Adrenal gland (tissue), 12 donors: Measurements from ENCODE around the gene GAPVD1. TPM values are rescaled to one million over a fixed set of nuclear protein-coding genes. Genes with fewer than 3 reads are reported as not detected.

Source experiments
- DNase-seq, 7 donors: peaks; one replicate each; pipeline ENCODE4 v3.0.0-alpha.2; 2019 to 2020
- H3K27ac ChIP-seq, 5 donors: fragments of 200-600 bp; sonication (generic) in 4 of 5; 1 replicate in 3 of 5; 2 replicates in 2 of 5; pipeline versions ENCODE4 v1.5.1 to v1.8.0; 2016 to 2020; ENCODE audit warnings: mild to moderate bottlenecking in 1 of 5
- H3K27me3 ChIP-seq: fragments of 200-600 bp; 2 replicates; pipeline ENCODE4 v1.8.0; 2021
- H3K36me3 ChIP-seq, 2 donors: fragments of 200-600 bp; replicated peaks in 1 of 2; 1 replicate in 1 of 2; 2 replicates in 1 of 2; pipeline versions ENCODE4 v1.5.1 to v1.8.0; 2018 to 2022
- H3K4me1 ChIP-seq, 2 donors: fragments of 200-600 bp; replicated peaks in 1 of 2; 1 replicate in 1 of 2; 2 replicates in 1 of 2; pipeline versions ENCODE4 v1.5.1 to v1.8.0; 2018 to 2021
- H3K4me3 ChIP-seq, 4 donors: fragments of 200-600 bp; sonication (generic) in 3 of 4; one replicate each; pipeline ENCODE4 v1.5.1; 2016 to 2018
- H3K9me3 ChIP-seq, 3 donors: fragments of 200-600 bp; sonication (generic) in 1 of 3; replicated peaks in 1 of 3; 1 replicate in 2 of 3; 2 replicates in 1 of 3; pipeline versions ENCODE4 v1.5.1 to v1.8.0; 2016 to 2021
- CTCF ChIP-seq, 6 experiments: fragments of 450-650 bp in 4 of 6; fragments of 200-600 bp in 2 of 6; sonication (generic) in 1 of 6; IDR thresholded peaks; 1 replicate in 5 of 6; 2 replicates in 1 of 6; pipeline versions ENCODE4 v1.5.1 to v1.8.0; 2016 to 2021; ENCODE audit warnings: antibody characterized with exemption in 6 of 6, mild to moderate bottlenecking in 2 of 6, moderate library complexity in 1 of 6
- POLR2A ChIP-seq, 2 donors: fragments of 450-650 bp; IDR thresholded peaks; one replicate each; pipeline ENCODE4 v1.6.1; 2017; ENCODE audit warnings: antibody characterized with exemption in 2 of 2, mild to moderate bottlenecking in 2 of 2, moderate library complexity in 1 of 2
- WGBS, 4 donors: extraction: QIAGEN DNeasy Blood & Tissue Kit in 2 of 4; methylation state at CpG; one replicate each; pipeline versions ENCODE4 v1.1.5 to v1.1.7; 2013 to 2017; 5-methylcytosine and 5-hydroxymethylcytosine counted together
- intact Hi-C, 2 donors: fragments of 100-400 bp; cut with DNase I; formaldehyde crosslinking; loops; one replicate each; pipeline versions ENCODE4 v1.14.1 to v1.15.0; 2022 to 2023
- polyA plus RNA-seq, 3 donors: library from polyadenylated mRNA; stranded (reverse); fragments of 200-250 nt in 2 of 3; fragments of 350-450 nt in 1 of 3; fragmentation: Illumina TruSeq in 1 of 3; extraction: RNeasy Lipid Tissue Mini Kit (QIAGEN cat#74804) in 1 of 3; gene quantifications; one replicate each; pipeline ENCODE4 v1.2.3, GENCODE V29; 2013 to 2014
- total RNA-seq, 9 donors: library from RNA; depleted of rRNA in 4 of 9; stranded (reverse); fragments of >200 nt in 4 of 9; fragments of 120-200 nt in 1 of 9; fragmentation: NEBNext Ultra II Directional in 1 of 9; extraction: Animal tissue kit (Norgen Biotek cat#: 25700) in 1 of 9; gene quantifications; one replicate each; pipeline versions ENCODE4 v1.1.0 to v1.2.4, GENCODE V29; 2013 to 2023
- donor health status: healthy with polysubstance abuse.
- donor health status: Bipolar disorder and iron deficiency.
- donor health status: DM: yes; HTN: yes; CAD: no.
- donor health status: DM: no; HTN: no; CAD: no.
- donor health status: DM: no; HTN: no; CAD: no.
- donor health status: DM: yes; HTN: yes; CAD: no.

GAPVD1 gene
- total and polyA plus RNA-seq, 12 donors: 7.1 to 63.1 (median 39.3) TPM

GRCh38 chr9:125410522-125410894 is 148.9 kb downstream of the GAPVD1 start:
- WGBS, 4 donors: 88 to 98% (median 92%) methylated on average over 13 to 24 of the region's 24 CpGs
- Histone ChIP-seq H3K27ac (no peak overlapping the region), H3K27me3 (no peaks in the 10 kb centered on the region), H3K4me1 (peaks cover 0 to 4% of the 10 kb centered on the region in 2 donors), H3K36me3 (no peaks in the 10 kb centered on the region), H3K9me3 (no peaks in the 10 kb centered on the region), H3K4me3 (no peak overlapping the region)
- DNase-seq: no peak
- intact Hi-C loops: loop anchor here (5.0 to 10.0 kb wide), 4 partner anchors 152 to 814 kb away; partner anchors contain the start of gene PBX3 (in 1 of the 2)
- TF ChIP-seq POLR2A (IDR thresholded peaks at IDR 0.05): no peak
- no peak for TF ChIP-seq CTCF (IDR thresholded peaks at IDR 0.05)

DNA sequence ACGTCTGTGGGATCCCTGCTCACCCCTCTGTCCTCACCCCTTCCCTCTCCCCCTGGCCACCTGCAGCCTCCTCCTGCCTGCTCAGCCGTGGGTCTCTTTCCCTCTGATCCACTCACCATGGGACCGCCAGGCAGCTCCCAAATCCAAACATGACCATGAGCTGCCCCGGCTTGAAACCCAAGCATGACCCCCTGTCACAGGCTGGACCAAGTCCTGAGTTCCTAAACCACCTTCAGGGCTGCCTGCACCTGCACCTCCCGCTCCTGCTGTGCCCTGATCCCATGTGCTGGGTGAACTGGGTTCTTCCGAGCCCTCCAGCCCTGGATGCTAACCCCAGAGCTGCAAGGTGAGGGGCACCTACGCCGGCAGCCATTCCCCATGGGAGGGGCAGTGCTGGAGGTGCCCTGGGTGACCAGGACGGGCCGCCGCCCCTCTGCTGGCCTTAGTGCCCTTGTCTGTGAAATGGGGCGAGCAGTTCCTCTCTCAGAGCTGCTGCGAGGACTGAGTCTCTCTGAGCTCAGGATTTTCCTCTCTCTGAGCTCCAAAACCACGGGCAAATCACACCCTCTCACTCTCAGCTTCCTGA is 149.6 kb downstream of the GAPVD1 start:
- Histone ChIP-seq H3K4me3 (no peak overlapping the region), H3K9me3 (no peaks in the 10 kb centered on the region), H3K36me3 (no peaks in the 10 kb centered on the region), H3K4me1 (peaks cover 0 to 4% of the 10 kb centered on the region in 2 donors), H3K27ac (no peak overlapping the region), H3K27me3 (no peaks in the 10 kb centered on the region)
- DNase-seq: no peak
- 81 to 85% (median 83%) methylated on average over 6 to 14 of the region's 14 CpGs for WGBS, 4 donors
- intact Hi-C loops: loop anchor here (5.0 to 10.0 kb wide), 4 partner anchors 151 to 814 kb away; partner anchors contain the start of gene PBX3 (in 1 of the 2)
- no peak for TF ChIP-seq POLR2A (IDR thresholded peaks at IDR 0.05)
- TF ChIP-seq CTCF (IDR thresholded peaks at IDR 0.05): no peak

GRCh38 chr9:125412166-125412565 is 150.5 kb downstream of the GAPVD1 start:
- 85 to 88% (median 86%) methylated on average over 10 of the region's 10 CpGs for WGBS, 4 donors
- no peak for DNase-seq

DNA sequence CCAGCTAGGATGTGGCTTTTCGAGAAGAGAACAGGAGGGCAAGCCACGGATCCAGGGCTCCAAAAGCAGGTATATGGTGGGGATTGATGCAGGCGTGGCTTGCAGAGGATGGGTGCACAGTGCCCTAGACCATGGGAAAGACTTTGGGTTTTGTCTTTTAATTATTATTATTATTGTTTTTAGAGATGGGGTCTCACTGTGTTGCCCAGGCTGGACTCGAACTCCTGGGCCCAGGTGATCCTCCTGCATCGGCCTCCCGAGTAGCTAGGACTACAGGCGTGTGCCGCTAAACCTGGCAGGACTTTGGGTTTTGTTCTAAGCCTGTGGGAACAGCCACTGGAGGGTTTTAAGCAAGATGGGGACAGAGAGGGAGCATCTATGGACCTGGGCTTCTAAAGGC is 152.0 kb downstream of the GAPVD1 start:
- Histone ChIP-seq H3K36me3 (no peaks in the 10 kb centered on the region), H3K27me3 (no peaks in the 10 kb centered on the region), H3K9me3 (no peaks in the 10 kb centered on the region), H3K4me3 (no peak overlapping the region), H3K27ac (no peak overlapping the region), H3K4me1 (no peaks in the 10 kb centered on the region)
- DNase-seq: no peak
- 94 to 98% (median 96%) methylated on average over 8 of the region's 8 CpGs for WGBS, 4 donors
- intact Hi-C loops: loop anchor here (5.0 to 10.0 kb wide), 4 partner anchors 149 to 811 kb away; partner anchors contain the start of gene PBX3 (in 1 of the 2)
- TF ChIP-seq CTCF (IDR thresholded peaks at IDR 0.05): no peak
- no peak for TF ChIP-seq POLR2A (IDR thresholded peaks at IDR 0.05)

More at GRCh38 chr9:125412166-125412565, 150.5 kb downstream of the GAPVD1 start:
- Histone ChIP-seq H3K27ac (no peak overlapping the region), H3K36me3 (no peaks in the 10 kb centered on the region), H3K27me3 (no peaks in the 10 kb centered on the region), H3K4me3 (no peak overlapping the region), H3K9me3 (no peaks in the 10 kb centered on the region), H3K4me1 (peaks cover 0 to 4% of the 10 kb centered on the region in 2 donors)
- intact Hi-C loops: loop anchor here (5.0 to 10.0 kb wide), 4 partner anchors 150 to 813 kb away; partner anchors contain the start of gene PBX3 (in 1 of the 2)
- TF ChIP-seq POLR2A (IDR thresholded peaks at IDR 0.05) (no peak), CTCF (IDR thresholded peaks at IDR 0.05) (no peak)
